Measurements from ENCODE around the gene TMC5. TPM values are rescaled to one million over a fixed set of nuclear protein-coding genes. Genes with fewer than 3 reads are reported as not detected.
A peak's percentile ranks its signal among the peaks of the same experiment; 100 is the strongest.
"Not testable (repeated sequence)": the region's sequence is repeated elsewhere in the genome, so short reads cannot be mapped to it uniquely, and the experiment has no call there.

Gene TMC5, protein sequence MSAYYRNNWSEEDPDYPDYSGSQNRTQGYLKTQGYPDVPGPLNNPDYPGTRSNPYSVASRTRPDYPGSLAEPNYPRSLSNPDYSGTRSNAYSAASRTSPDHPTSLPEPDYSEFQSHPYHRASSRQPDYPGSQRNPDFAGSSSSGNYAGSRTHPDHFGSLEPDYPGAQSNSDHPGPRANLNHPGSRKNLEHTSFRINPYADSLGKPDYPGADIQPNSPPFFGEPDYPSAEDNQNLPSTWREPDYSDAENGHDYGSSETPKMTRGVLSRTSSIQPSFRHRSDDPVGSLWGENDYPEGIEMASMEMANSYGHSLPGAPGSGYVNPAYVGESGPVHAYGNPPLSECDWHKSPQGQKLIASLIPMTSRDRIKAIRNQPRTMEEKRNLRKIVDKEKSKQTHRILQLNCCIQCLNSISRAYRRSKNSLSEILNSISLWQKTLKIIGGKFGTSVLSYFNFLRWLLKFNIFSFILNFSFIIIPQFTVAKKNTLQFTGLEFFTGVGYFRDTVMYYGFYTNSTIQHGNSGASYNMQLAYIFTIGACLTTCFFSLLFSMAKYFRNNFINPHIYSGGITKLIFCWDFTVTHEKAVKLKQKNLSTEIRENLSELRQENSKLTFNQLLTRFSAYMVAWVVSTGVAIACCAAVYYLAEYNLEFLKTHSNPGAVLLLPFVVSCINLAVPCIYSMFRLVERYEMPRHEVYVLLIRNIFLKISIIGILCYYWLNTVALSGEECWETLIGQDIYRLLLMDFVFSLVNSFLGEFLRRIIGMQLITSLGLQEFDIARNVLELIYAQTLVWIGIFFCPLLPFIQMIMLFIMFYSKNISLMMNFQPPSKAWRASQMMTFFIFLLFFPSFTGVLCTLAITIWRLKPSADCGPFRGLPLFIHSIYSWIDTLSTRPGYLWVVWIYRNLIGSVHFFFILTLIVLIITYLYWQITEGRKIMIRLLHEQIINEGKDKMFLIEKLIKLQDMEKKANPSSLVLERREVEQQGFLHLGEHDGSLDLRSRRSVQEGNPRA
- total RNA-seq = not detected

DNA sequence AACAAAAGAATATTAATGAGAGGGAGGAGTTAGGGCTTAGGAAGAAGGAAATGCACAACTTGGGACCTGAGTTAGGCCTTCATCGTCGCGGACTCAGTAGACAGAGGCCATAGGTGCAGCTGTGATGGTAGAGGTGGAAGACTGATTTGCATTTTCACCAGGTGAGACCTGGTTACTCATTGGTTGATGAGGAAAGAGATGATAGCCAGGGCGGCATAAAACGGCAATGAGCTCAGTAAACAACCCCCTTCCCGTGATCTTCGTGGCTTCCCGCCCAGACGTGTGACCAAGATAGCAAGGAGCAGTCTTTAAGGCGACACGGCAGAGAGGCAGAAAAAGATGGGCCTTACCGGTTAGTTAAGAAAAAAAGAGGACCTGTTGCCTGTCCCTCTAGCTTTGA is at the start of gene TMC5:
TSS of gene TMC5 (plus strand) at position 244 of the 400 bp plus-strand sequence. CDS start 22,156 bp downstream, outside the sequence.
- peaks cover 0 to 13% of the 10 kb centered on the region in 2 donors for H3K27me3 ChIP-seq
- H3K36me3 ChIP-seq = no peaks in the 10 kb centered on the region
- TF ChIP-seq POLR2A (IDR thresholded peaks at IDR 0.05) (no peak), EP300 (IDR thresholded peaks at IDR 0.05) (no peak)
- TF ChIP-seq, protein P1, sequence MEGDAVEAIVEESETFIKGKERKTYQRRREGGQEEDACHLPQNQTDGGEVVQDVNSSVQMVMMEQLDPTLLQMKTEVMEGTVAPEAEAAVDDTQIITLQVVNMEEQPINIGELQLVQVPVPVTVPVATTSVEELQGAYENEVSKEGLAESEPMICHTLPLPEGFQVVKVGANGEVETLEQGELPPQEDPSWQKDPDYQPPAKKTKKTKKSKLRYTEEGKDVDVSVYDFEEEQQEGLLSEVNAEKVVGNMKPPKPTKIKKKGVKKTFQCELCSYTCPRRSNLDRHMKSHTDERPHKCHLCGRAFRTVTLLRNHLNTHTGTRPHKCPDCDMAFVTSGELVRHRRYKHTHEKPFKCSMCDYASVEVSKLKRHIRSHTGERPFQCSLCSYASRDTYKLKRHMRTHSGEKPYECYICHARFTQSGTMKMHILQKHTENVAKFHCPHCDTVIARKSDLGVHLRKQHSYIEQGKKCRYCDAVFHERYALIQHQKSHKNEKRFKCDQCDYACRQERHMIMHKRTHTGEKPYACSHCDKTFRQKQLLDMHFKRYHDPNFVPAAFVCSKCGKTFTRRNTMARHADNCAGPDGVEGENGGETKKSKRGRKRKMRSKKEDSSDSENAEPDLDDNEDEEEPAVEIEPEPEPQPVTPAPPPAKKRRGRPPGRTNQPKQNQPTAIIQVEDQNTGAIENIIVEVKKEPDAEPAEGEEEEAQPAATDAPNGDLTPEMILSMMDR (IDR thresholded peaks at IDR 0.05) = no peak
- peak within 1 kb of the TSS in 1 of 4 donors; percentile 15 for H3K4me3 ChIP-seq
- WGBS, 2 donors = 66 to 70% methylated on average over 12 of the region's 12 CpGs
- H3K4me1 ChIP-seq = no peaks in the 10 kb centered on the region
- peak within 1 kb of the TSS in 1 of 4 donors; percentile 56 for H3K27ac ChIP-seq
- DNase-seq (ENCODE audit: low spot score in 2 of 2) = no peak
- H3K9me3 ChIP-seq = no peaks in the 10 kb centered on the region

DNA sequence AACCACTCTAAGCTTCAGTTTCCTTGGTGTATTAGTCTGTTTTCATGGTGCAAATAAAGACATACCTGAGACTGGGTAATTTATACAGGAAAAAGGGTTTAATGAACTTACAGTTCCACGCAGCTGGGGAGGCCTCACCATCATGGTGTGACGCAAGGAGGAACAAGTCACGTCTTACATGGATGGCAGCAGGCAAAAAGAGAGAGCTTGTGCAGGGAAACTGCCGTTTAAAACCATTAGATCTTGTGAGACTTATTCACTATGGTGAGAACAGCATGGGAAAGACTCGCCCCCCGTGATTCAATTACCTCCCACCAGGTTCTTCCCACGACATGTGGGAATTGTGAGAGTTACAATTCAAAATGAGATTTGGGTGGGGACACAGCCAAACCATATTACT is 45.1 kb upstream of the TMC5 start:
- WGBS, 2 donors = 77 to 79% methylated on average over 7 of the region's 7 CpGs
- H3K4me1 ChIP-seq, H3K4me3 ChIP-seq: not testable (repeated sequence)

DNA sequence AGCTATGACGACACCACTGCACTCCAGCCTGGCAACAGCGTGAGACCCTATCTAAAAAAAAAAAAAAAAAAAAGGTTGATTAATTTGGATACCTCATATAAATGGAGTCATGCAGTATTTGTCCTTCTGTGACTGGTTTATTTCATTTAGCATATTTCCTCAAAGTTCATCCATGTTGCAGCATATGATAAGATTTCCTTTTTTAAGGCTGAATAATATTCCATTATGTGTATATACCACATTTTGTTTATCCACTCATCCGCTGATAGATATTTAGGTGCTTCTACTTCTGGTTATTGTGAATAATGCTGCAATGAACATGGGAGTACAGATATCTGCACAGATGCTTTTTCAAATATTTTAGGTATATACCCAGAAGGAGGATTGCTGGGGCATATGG is 43.3 kb upstream of the TMC5 start:
- WGBS, 2 donors = 93 to 100% methylated on average over 3 of the region's 3 CpGs
- no peaks in the 10 kb centered on the region for H3K4me1 ChIP-seq
- no peaks in the 10 kb centered on the region for H3K36me3 ChIP-seq
- DNase-seq (ENCODE audit: low spot score in 2 of 2) = no peak
- no peak overlapping the region for H3K4me3 ChIP-seq
- no peak overlapping the region for H3K27ac ChIP-seq
- no peaks in the 10 kb centered on the region for H3K27me3 ChIP-seq
- H3K9me3 ChIP-seq = no peaks in the 10 kb centered on the region
- TF ChIP-seq POLR2A (IDR thresholded peaks at IDR 0.05) (no peak), EP300 (IDR thresholded peaks at IDR 0.05) (no peak)
- TF ChIP-seq, protein P1 (IDR thresholded peaks at IDR 0.05) = no peak

More for the DNA sequence above, 45.1 kb upstream of the TMC5 start:
- not testable (repeated sequence) for H3K36me3 ChIP-seq; DNase-seq (ENCODE audit: low spot score in 2 of 2); H3K9me3 ChIP-seq; H3K27me3 ChIP-seq; H3K27ac ChIP-seq

DNA sequence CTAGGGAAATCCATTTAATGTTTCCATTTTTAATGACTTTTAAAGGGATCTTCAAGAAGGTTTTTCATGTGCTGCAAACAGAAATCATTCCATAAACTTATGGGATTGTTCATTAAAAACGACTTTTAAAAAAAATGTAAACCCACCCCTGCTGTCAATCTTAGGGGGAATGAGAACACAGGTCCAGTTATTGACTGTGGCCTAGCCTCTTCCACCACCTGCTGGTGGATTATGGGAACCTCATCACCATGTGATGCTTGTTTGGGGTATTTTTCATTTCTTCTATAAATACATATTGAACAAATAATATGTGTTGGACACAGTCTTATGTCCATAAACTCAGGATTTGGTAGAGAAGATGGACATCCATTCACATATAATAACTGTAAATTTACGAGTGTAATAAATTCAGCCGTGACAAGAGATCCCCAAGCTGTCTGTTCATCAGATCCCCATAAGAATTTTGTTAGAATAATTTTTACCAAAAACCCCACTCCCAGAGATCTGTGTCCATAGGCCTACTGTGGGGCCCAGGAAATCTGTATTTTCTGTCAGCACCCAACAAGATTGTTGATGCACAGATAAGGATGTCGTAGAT is 42.0 kb upstream of the TMC5 start:
- H3K27ac ChIP-seq = no peak overlapping the region
- no peaks in the 10 kb centered on the region for H3K4me1 ChIP-seq
- no peak overlapping the region for H3K4me3 ChIP-seq
- 37 to 39% methylated on average over 4 of the region's 4 CpGs for WGBS, 2 donors
- H3K36me3 ChIP-seq = no peaks in the 10 kb centered on the region
- no peak for TF ChIP-seq POLR2A (IDR thresholded peaks at IDR 0.05)
- TF ChIP-seq, protein P1 (IDR thresholded peaks at IDR 0.05) = peak; percentile 70 to 89 (median 80)
- no peaks in the 10 kb centered on the region for H3K27me3 ChIP-seq
- peak in 1 of 2 donors; percentile 67 for DNase-seq (ENCODE audit: low spot score in 2 of 2)
- H3K9me3 ChIP-seq = no peaks in the 10 kb centered on the region

DNA sequence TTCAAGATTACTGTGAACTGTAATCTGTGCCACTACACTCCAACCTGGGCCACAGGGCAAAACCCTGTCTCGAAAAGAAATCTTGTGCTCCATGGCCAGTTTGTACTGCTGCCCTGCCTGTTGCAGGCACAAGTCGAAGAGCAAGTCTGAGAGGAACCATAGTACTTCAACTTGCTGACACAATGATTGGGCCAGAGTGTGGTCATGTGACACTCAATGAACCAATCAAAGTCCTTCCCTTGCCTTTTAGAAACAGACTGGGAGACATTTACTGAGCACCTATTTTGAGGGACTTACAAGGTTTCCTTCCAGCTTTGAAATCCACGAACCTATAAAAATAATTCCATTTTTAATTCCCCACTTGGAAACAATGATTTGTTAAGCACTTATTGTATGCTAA is 39.8 kb upstream of the TMC5 start:
- no peaks in the 10 kb centered on the region for H3K36me3 ChIP-seq
- no peak overlapping the region for H3K4me3 ChIP-seq
- no peak for DNase-seq (ENCODE audit: low spot score in 2 of 2)
- H3K27ac ChIP-seq = no peak overlapping the region
- H3K4me1 ChIP-seq = no peaks in the 10 kb centered on the region
- WGBS, 2 donors = 76 to 87% methylated on average over 3 of the region's 3 CpGs
- no peak for TF ChIP-seq POLR2A (IDR thresholded peaks at IDR 0.05)
- TF ChIP-seq EP300 (IDR thresholded peaks at IDR 0.05) = no peak
- TF ChIP-seq, protein P1 (IDR thresholded peaks at IDR 0.05) = no peak
- no peaks in the 10 kb centered on the region for H3K27me3 ChIP-seq
- H3K9me3 ChIP-seq = no peaks in the 10 kb centered on the region

All from tibial nerve (tissue), 4 donors.